NCI-H1105 (cell line): ENCODE measurements around the gene NCAPD2.

Source experiments
- DNase-seq: peaks from one replicate; lab custom pipeline; 2025; lab: John Stamatoyannopoulos, UW

The NCAPD2 gene, protein sequence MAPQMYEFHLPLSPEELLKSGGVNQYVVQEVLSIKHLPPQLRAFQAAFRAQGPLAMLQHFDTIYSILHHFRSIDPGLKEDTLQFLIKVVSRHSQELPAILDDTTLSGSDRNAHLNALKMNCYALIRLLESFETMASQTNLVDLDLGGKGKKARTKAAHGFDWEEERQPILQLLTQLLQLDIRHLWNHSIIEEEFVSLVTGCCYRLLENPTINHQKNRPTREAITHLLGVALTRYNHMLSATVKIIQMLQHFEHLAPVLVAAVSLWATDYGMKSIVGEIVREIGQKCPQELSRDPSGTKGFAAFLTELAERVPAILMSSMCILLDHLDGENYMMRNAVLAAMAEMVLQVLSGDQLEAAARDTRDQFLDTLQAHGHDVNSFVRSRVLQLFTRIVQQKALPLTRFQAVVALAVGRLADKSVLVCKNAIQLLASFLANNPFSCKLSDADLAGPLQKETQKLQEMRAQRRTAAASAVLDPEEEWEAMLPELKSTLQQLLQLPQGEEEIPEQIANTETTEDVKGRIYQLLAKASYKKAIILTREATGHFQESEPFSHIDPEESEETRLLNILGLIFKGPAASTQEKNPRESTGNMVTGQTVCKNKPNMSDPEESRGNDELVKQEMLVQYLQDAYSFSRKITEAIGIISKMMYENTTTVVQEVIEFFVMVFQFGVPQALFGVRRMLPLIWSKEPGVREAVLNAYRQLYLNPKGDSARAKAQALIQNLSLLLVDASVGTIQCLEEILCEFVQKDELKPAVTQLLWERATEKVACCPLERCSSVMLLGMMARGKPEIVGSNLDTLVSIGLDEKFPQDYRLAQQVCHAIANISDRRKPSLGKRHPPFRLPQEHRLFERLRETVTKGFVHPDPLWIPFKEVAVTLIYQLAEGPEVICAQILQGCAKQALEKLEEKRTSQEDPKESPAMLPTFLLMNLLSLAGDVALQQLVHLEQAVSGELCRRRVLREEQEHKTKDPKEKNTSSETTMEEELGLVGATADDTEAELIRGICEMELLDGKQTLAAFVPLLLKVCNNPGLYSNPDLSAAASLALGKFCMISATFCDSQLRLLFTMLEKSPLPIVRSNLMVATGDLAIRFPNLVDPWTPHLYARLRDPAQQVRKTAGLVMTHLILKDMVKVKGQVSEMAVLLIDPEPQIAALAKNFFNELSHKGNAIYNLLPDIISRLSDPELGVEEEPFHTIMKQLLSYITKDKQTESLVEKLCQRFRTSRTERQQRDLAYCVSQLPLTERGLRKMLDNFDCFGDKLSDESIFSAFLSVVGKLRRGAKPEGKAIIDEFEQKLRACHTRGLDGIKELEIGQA (N-terminal part only)

GRCh38 chr12:6493497-6494257 is at the start of gene NCAPD2:
NCAPD2 (plus strand) TSS chr12:6494102; CDS start chr12:6495099, 997 bp downstream.
- peak; percentile 98 for DNase-seq

DNA sequence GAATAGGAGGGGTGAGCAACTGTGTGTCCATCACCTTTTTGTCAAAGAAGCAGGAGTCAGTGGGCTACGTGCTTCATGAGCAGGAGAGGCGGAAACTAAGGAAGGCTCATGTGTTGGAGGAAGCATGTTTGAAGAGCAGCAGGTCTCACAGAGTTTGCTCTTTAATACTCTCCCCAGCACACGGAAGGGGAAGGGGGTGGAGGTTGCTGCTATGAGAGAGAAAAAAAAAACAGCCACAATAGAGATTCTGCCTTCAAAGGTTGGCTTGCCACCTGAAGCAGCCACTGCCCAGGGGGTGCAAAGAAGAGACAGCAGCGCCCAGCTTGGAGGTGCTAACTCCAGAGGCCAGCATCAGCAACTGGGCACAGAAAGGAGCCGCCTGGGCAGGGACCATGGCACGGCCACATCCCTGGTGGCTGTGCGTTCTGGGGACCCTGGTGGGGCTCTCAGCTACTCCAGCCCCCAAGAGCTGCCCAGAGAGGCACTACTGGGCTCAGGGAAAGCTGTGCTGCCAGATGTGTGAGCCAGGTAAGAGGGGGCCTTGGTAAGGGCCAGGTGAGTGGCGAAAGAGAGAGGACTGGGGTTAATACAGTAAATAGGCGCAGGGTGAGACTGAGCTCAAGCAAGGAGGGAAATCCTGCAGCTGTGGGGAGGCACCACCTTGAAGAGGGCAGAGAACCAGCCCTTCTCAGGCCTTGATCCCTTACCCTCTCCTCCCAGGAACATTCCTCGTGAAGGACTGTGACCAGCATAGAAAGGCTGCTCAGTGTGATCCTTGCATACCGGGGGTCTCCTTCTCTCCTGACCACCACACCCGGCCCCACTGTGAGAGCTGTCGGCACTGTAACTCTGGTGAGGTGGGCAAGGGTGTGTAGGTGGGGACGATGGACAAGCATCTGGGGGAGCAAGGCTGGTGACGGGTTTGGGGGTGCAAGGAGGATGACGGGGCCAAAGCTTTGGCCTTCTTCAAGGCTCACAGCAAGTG is 48.9 kb upstream of the NCAPD2 start, which contains the start of gene CD27:
Gene CD27, plus strand, starts transcription at position 252 of the 985 bp plus-strand sequence. Its CDS starts 141 bp downstream, at position 393.
- DNase-seq, result no peak

DNA sequence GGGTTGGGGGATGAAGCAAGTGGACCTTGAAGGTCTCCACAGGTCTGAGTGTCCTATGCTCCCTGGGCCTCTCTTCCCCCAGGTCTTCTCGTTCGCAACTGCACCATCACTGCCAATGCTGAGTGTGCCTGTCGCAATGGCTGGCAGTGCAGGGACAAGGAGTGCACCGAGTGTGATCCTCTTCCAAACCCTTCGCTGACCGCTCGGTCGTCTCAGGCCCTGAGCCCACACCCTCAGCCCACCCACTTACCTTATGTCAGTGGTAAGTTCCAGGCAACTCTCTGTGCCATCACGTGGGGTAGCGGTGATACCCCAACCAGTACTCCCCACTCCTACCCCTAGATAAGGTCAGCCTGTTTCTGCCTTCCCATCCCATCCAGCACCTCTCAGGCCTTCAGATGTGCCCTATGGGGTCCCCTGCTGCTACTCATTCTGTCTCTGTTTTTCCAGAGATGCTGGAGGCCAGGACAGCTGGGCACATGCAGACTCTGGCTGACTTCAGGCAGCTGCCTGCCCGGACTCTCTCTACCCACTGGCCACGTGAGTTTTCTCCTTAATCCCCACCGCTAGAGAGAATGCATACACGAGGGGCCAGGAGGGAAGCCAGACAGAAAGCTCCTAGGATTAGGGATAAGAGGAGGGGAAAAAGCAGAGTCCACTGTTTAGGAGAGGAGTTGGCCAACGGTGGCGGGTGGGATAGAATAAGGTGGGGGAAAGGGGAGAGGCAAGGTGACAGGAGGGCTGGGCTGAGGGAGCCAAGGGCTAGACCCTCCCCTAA is 43.6 kb upstream of the NCAPD2 start:
- DNase-seq, result no peak

GRCh38 chr12:6450869-6451347 is 43.0 kb upstream of the NCAPD2 start:
- DNase-seq, result no peak

GRCh38 chr12:6451348-6452244 is 42.3 kb upstream of the NCAPD2 start, which contains the start of gene TAPBPL:
TAPBPL (plus strand) TSS chr12:6452042; CDS start chr12:6452249, 207 bp downstream.
- DNase-seq, result peak; percentile 93

GRCh38 chr12:6452245-6452943 is 41.5 kb upstream of the NCAPD2 start:
- DNase-seq, result no peak

DNA sequence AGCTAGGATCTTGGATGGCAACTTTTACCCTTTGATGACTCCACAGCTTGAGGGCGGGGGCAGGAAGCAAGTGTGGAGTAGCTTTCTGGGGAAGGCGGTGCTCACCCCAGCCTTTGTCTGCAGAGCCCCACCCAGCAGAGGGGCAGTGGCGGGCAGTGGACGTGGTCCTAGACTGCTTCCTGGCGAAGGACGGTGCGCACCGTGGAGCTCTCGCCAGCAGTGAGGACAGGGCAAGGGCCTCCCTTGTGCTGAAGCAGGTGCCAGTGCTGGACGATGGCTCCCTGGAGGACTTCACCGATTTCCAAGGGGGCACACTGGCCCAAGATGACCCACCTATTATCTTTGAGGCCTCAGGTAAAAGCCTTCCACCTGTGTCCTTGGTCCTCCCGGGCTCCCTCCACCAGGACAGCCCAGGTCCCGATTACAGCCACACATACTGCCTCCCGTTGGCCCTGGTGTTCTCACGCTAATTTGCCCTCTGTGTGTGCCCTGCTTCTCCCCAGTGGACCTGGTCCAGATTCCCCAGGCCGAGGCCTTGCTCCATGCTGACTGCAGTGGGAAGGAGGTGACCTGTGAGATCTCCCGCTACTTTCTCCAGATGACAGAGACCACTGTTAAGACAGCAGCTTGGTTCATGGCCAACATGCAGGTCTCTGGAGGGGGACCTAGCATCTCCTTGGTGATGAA is 40.8 kb upstream of the NCAPD2 start:
- no peak for DNase-seq

DNA sequence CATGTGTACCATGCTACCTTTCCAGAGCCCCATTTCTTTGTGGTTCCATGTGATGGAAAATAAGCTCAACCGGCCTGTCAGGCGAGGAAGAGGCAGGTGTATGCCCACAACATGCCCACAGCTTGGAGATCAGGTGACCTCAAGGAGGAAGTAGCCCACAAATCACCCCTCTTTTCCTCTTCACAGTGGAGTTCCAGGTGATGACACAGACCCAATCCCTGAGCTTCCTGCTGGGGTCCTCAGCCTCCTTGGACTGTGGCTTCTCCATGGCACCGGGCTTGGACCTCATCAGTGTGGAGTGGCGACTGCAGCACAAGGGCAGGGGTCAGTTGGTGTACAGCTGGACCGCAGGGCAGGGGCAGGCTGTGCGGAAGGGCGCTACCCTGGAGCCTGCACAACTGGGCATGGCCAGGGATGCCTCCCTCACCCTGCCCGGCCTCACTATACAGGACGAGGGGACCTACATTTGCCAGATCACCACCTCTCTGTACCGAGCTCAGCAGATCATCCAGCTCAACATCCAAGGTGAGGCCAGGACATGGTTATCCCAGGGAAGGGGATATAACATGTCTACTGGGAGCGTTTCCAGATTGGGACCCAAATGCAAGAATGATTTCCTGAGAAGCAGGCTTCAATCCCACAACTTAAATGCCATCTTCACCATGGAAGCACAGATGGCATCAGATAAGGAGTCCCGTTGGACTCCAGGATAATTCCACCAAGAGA is 36.5 kb upstream of the NCAPD2 start:
- DNase-seq, result no peak

- no peak for DNase-seq
These were observed 35.5 kb upstream of the NCAPD2 start for GRCh38 chr12:6458281-6459003.

DNA sequence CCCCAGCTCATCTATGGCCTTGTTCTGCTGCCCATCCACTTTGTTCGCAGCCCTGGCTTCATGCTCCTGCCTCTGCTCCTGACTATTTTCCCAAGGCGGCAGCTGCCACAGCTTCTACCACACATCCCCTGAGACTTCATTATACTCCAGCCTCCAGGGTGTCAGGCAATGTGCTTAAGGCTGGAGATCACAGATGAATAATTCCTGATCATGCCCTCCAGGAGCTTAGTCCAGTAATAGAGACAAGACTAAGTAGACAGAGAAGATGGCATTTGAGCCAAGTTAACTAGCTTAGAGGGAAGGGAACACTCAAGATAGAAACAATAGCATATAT is 34.9 kb upstream of the NCAPD2 start:
- DNase-seq, result no peak

- DNase-seq, result no peak
These were observed 33.0 kb upstream of the NCAPD2 start for GRCh38 chr12:6460751-6461371.

DNA sequence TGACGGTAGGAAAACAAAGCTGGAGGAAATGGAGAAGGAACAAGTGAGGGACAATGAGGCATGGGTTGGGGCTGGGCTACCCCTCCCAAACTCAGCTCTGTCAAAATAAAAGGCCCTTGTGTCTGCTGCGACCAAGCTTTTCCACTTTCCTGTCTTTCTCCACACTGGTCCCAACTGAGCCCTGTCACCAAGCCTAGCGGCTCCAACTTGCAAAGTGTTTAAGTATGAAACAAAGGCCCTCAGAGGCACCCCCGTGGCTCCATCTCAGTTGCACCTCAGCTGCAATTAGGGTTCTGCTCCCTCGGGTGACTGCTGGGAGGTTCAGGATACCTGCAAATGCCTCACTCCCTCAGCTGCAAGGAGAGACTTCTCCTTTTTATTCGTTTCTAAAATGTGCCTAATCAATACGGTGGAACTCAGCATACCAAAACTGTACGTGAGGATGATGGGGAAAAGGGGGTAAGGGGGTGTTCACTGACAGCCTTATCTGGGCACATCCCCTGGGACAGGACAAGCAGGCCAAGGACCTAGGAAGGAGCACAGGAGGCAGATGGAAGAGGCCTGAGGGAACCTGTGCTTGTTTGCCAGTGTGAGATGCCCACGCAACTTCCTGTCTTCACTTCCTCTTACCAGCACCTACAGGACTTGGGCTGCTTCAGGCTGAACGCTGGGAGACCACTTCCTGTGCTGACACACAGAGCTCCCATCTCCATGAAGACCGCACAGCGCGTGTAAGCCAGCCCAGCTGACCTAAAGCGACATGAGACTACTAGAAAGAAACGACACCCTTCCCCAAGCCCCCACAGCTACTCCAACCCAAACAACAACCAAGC is 32.3 kb upstream of the NCAPD2 start:
- no peak for DNase-seq

DNA sequence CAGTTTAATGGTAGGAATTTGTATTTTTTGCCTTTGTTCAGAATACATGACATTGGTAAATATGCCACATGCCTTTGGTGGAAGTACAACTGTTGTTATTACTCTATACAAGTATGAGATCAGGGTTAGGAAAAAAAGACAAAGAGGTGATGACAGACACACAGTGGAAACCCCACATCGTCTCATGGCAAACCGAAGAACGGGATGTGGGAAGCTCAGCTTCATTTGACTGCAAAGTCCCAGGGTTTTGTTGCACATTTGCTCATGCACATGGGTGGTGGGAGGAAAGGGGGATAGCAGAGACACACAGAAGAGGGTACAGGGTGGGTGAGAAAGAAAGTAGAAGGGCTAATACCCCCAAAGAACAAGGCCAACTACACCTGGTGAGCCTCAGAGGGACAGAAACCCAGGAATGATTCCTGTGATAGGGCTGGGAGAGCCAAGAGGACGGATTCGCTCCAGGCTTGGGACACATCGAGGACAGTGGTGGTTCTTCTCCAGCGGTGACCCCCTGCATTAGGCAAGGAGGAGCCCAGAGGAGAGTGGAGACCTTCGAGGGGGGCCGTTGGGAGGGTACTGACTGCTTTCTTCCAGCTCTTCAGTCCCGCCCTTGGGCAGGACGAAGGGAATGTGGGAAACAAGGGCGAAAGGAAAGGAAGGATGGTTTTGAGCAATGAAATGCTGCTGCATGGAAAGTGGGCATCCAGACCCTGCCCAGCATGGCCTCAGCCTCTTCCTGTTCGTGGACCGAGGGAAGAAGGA is 31.5 kb upstream of the NCAPD2 start:
- DNase-seq, result no peak
